Measurements from ENCODE around the gene GJA1. TPM values are rescaled to one million over a fixed set of nuclear protein-coding genes. Genes with fewer than 3 reads are reported as not detected.

The GJA1 gene
- total and polyA plus RNA-seq, 2 donors from 2014 or later: 14.2 to 47.8 TPM

GRCh38 chr6:121450242-121450641 lies 14.8 kb downstream of the GJA1 start:
- DNase-seq (no peak), FAIRE-seq (no peak)
- no peaks in the 10 kb centered on the region for H3K9me3 ChIP-seq (ENCODE audit: control insufficient read depth in 2 of 3, insufficient read depth in 1 of 3, low read length in 3 of 3)
- H3K36me3 ChIP-seq (ENCODE audit: control insufficient read depth in 2 of 3, insufficient read depth in 3 of 3, low read length in 3 of 3): peaks cover 0 to 6% (median 0%) of the 10 kb centered on the region in 3 donors
- H3K4me1 ChIP-seq (ENCODE audit: control insufficient read depth in 2 of 3, insufficient read depth in 2 of 3, low read depth in 1 of 3, low read length in 3 of 3): no peaks in the 10 kb centered on the region
- TF ChIP-seq CTCF (IDR thresholded peaks at IDR 0.05; ENCODE audit: borderline replicate concordance, extremely low read depth, insufficient read depth): no peak
- H3K9ac ChIP-seq (ENCODE audit: low read length in 3 of 3): no peak overlapping the region
- no peak overlapping the region for H3K4me3 ChIP-seq (ENCODE audit: low read length in 3 of 3)
- intact Hi-C loops (cut with DNase I): no loop called here
- H3K27me3 ChIP-seq (ENCODE audit: control insufficient read depth, insufficient read depth, low read length): no peaks in the 10 kb centered on the region
- no peak overlapping the region for H3K27ac ChIP-seq (ENCODE audit: low read depth in 2 of 2, low read length in 2 of 2)

- no peaks in the 10 kb centered on the region for H3K27me3 ChIP-seq (ENCODE audit: control insufficient read depth, insufficient read depth, low read length)
- H3K9ac ChIP-seq (ENCODE audit: low read length in 3 of 3): no peak overlapping the region
- no peak overlapping the region for H3K4me3 ChIP-seq (ENCODE audit: low read length in 3 of 3)
- intact Hi-C loops (cut with DNase I): no loop called here
- peaks cover 0 to 6% (median 0%) of the 10 kb centered on the region in 3 donors for H3K36me3 ChIP-seq (ENCODE audit: control insufficient read depth in 2 of 3, insufficient read depth in 3 of 3, low read length in 3 of 3)
- no peaks in the 10 kb centered on the region for H3K4me1 ChIP-seq (ENCODE audit: control insufficient read depth in 2 of 3, insufficient read depth in 2 of 3, low read depth in 1 of 3, low read length in 3 of 3)
- no peak overlapping the region for H3K27ac ChIP-seq (ENCODE audit: low read depth in 2 of 2, low read length in 2 of 2)
- no peak for FAIRE-seq
- no peak for DNase-seq
- no peak for TF ChIP-seq CTCF (IDR thresholded peaks at IDR 0.05; ENCODE audit: borderline replicate concordance, extremely low read depth, insufficient read depth)
- H3K9me3 ChIP-seq (ENCODE audit: control insufficient read depth in 2 of 3, insufficient read depth in 1 of 3, low read length in 3 of 3): no peaks in the 10 kb centered on the region
These were observed 15.8 kb downstream of the GJA1 start for GRCh38 chr6:121451250-121451649.

GRCh38 chr6:121453191-121453590 lies 17.7 kb downstream of the GJA1 start:
- H3K27me3 ChIP-seq (ENCODE audit: control insufficient read depth, insufficient read depth, low read length): no peaks in the 10 kb centered on the region
- no peak overlapping the region for H3K4me3 ChIP-seq (ENCODE audit: low read length in 3 of 3)
- DNase-seq (no peak), FAIRE-seq (no peak)
- H3K27ac ChIP-seq (ENCODE audit: low read depth in 2 of 2, low read length in 2 of 2): no peak overlapping the region
- H3K9me3 ChIP-seq (ENCODE audit: control insufficient read depth in 2 of 3, insufficient read depth in 1 of 3, low read length in 3 of 3): no peaks in the 10 kb centered on the region
- no peaks in the 10 kb centered on the region for H3K36me3 ChIP-seq (ENCODE audit: control insufficient read depth in 2 of 3, insufficient read depth in 3 of 3, low read length in 3 of 3)
- H3K4me1 ChIP-seq (ENCODE audit: control insufficient read depth in 2 of 3, insufficient read depth in 2 of 3, low read depth in 1 of 3, low read length in 3 of 3): no peaks in the 10 kb centered on the region
- intact Hi-C loops (cut with DNase I): no loop called here
- no peak overlapping the region for H3K9ac ChIP-seq (ENCODE audit: low read length in 3 of 3)
- TF ChIP-seq CTCF (IDR thresholded peaks at IDR 0.05; ENCODE audit: borderline replicate concordance, extremely low read depth, insufficient read depth): no peak

GRCh38 chr6:121460170-121460569 lies 24.7 kb downstream of the GJA1 start:
- Histone ChIP-seq H3K36me3 (ENCODE audit: control insufficient read depth in 2 of 3, insufficient read depth in 3 of 3, low read length in 3 of 3) (no peaks in the 10 kb centered on the region), H3K27ac (ENCODE audit: low read depth in 2 of 2, low read length in 2 of 2) (no peak overlapping the region), H3K4me1 (ENCODE audit: control insufficient read depth in 2 of 3, insufficient read depth in 2 of 3, low read depth in 1 of 3, low read length in 3 of 3) (no peaks in the 10 kb centered on the region), H3K9me3 (ENCODE audit: control insufficient read depth in 2 of 3, insufficient read depth in 1 of 3, low read length in 3 of 3) (no peaks in the 10 kb centered on the region), H3K27me3 (ENCODE audit: control insufficient read depth, insufficient read depth, low read length) (no peaks in the 10 kb centered on the region), H3K4me3 (ENCODE audit: low read length in 3 of 3) (no peak overlapping the region), H3K9ac (ENCODE audit: low read length in 3 of 3) (no peak overlapping the region)
- DNase-seq: no peak
- intact Hi-C loops (cut with DNase I): no loop called here
- no peak for FAIRE-seq
- TF ChIP-seq CTCF (IDR thresholded peaks at IDR 0.05; ENCODE audit: borderline replicate concordance, extremely low read depth, insufficient read depth): no peak
